K562 (cell line): Measurements from ENCODE around the gene AFF2. TPM values are rescaled to one million over a fixed set of nuclear protein-coding genes. Genes with fewer than 3 reads are reported as not detected.

Experiments
- ATAC-seq: fragments of 200-7000 bp; cut with Tn5 transposase; 3 replicates; pipeline ENCODE4 v1.9.1; 2020; ENCODE audit warnings: moderate library complexity
- BruUV-seq: library from RNA; stranded (reverse); fragments of 400-500 nt; replicated peaks from 2 replicates; lab custom pipeline; 2021; lab: Mats Ljungman, UMichigan
- CTCF ChIA-PET: fragments of 300-600 bp; formaldehyde crosslinking; extraction: SDS; loops from one replicate; lab custom pipeline; 2021; ENCODE audit warnings: low intra/inter-chr PET ratio; lab: Yijun Ruan, JAX
- POLR2A ChIA-PET: fragments of 300-600, 350-650 bp; sonication (Branson Sonifier 250); formaldehyde crosslinking; extraction: SDS; loops from one replicate; lab custom pipeline; 2021; ENCODE audit warnings: antibody characterized with exemption, inconsistent platforms; lab: Yijun Ruan, JAX
- DNase-seq, 4 experiments: peaks; one replicate each; pipeline versions ENCODE4 v3.0.0 to v3.0.0-alpha.2; 2011 to 2018; ENCODE audit warnings: low spot score in 3 of 4, mixed read lengths in 3 of 4; ENCODE audit errors: extremely low read depth in 1 of 4
- FAIRE-seq: peaks from 2 replicates; lab custom pipeline; 2011; peaks lifted over from hg19 to GRCh38; lab: Jason Lieb, UNC
- H2AFZ ChIP-seq: 2 replicates; pipeline ENCODE4 v1.6.0; 2011; ENCODE audit warnings: low read depth, low read length, control low read depth, inconsistent platforms
- H3K27ac ChIP-seq: fragments of 200-600 bp; 3 replicates; pipeline ENCODE4 v1.8.0; 2011; ENCODE audit warnings: low read depth, mild to moderate bottlenecking, control low read depth, inconsistent platforms, low read length, moderate library complexity, mixed read lengths; ENCODE audit errors: extremely low read depth
- H3K27me3 ChIP-seq, 2 experiments: fragments of 300-600 bp in 1 of 2; 2 replicates in 1 of 2; 3 replicates in 1 of 2; pipeline versions ENCODE4 v1.6.0 to v1.8.0; 2011; ENCODE audit warnings: inconsistent platforms in 2 of 2, low read length in 2 of 2, mild to moderate bottlenecking in 1 of 2, mixed read lengths in 1 of 2, moderate library complexity in 1 of 2; ENCODE audit not compliant: control insufficient read depth in 2 of 2, insufficient read depth in 2 of 2
- H3K36me3 ChIP-seq: fragments of 300-600 bp; 3 replicates; pipeline ENCODE4 v1.8.0; 2011; ENCODE audit warnings: mild to moderate bottlenecking, low read length, inconsistent platforms; ENCODE audit not compliant: control insufficient read depth, insufficient read depth
- H3K4me1 ChIP-seq, 2 experiments: fragments of 200-600 bp in 1 of 2; replicated peaks in 1 of 2; 2 replicates in 1 of 2; 3 replicates in 1 of 2; pipeline versions ENCODE4 v1.5.1 to v1.8.0; 2011; ENCODE audit warnings: inconsistent platforms in 2 of 2, low read length in 2 of 2, mild to moderate bottlenecking in 1 of 2, mixed read lengths in 1 of 2, moderate library complexity in 1 of 2; ENCODE audit not compliant: control insufficient read depth in 2 of 2, insufficient read depth in 2 of 2
- H3K4me2 ChIP-seq: 2 replicates; pipeline ENCODE4 v1.6.1; 2011; ENCODE audit warnings: low read length, control low read depth, inconsistent platforms, mixed read lengths; ENCODE audit not compliant: insufficient read depth
- H3K4me3 ChIP-seq: fragments of 200-600 bp; sonication (generic), shearing (Covaris generic); 2 replicates; pipeline ENCODE4 v1.5.1; 2016; ENCODE audit warnings: control low read depth, inconsistent platforms
- H3K79me2 ChIP-seq: fragments of 200-600 bp; 3 replicates; pipeline ENCODE4 v1.8.0; 2011; ENCODE audit warnings: low read length, inconsistent platforms; ENCODE audit not compliant: control insufficient read depth, insufficient read depth
- H3K9ac ChIP-seq, 2 experiments: 2 replicates each; pipeline versions ENCODE4 v1.6.0 to v1.6.1; 2011; ENCODE audit warnings: low read depth in 2 of 2, low read length in 2 of 2, control low read depth in 1 of 2, inconsistent platforms in 1 of 2, mild to moderate bottlenecking in 1 of 2, mixed read lengths in 1 of 2; ENCODE audit not compliant: insufficient read depth in 1 of 2
- H3K9me1 ChIP-seq: one replicate; pipeline ENCODE4 v1.6.0; 2011; ENCODE audit warnings: inconsistent platforms, mild to moderate bottlenecking, low read length, moderate library complexity; ENCODE audit not compliant: control insufficient read depth, insufficient read depth
- H3K9me3 ChIP-seq: replicated peaks from 2 replicates; pipeline ENCODE4 v1.5.1; 2011; ENCODE audit warnings: low read depth, low read length, inconsistent platforms; ENCODE audit not compliant: control insufficient read depth, insufficient read depth
- H4K20me1 ChIP-seq: replicated peaks from 2 replicates; pipeline ENCODE4 v1.6.1; 2011; ENCODE audit warnings: low read length, inconsistent platforms, mixed read lengths; ENCODE audit not compliant: control insufficient read depth, insufficient read depth
- ATF2 ChIP-seq: sonication (generic); formaldehyde crosslinking; IDR thresholded peaks from 2 replicates; pipeline ENCODE4 v1.8.1; 2022; ENCODE audit warnings: missing genetic modification reagents
- CLOCK ChIP-seq: fragments of 250-450 bp; sonication (Bioruptor Pico); IDR thresholded peaks from 2 replicates; pipeline ENCODE4 v1.4.0; 2020; ENCODE audit warnings: mild to moderate bottlenecking, moderate library complexity, borderline replicate concordance
- DDX20 ChIP-seq: fragments of 450-650 bp; IDR thresholded peaks from 2 replicates; pipeline ENCODE4 v1.6.1; 2016; ENCODE audit warnings: missing genetic modification characterization, low read depth, mild to moderate bottlenecking, missing compliant biosample characterization, moderate library complexity
- FOXM1 ChIP-seq, 2 experiments: fragments of 450-650 bp in 1 of 2; sonication (generic) in 1 of 2; formaldehyde crosslinking in 1 of 2; IDR thresholded peaks; 2 replicates each; pipeline versions ENCODE4 v1.6.1 to v1.9.0; 2017 to 2022; ENCODE audit warnings: low read depth in 2 of 2, mild to moderate bottlenecking in 2 of 2, missing genetic modification reagents in 1 of 2, moderate library complexity in 1 of 2
- GATA2 ChIP-seq: sonication (generic); formaldehyde crosslinking; IDR thresholded peaks from 2 replicates; pipeline ENCODE4 v1.4.0; 2020; ENCODE audit warnings: mild to moderate bottlenecking, missing genetic modification reagents
- NBN ChIP-seq: fragments of 450-650 bp; IDR thresholded peaks from 2 replicates; pipeline ENCODE4 v1.6.1; 2016; ENCODE audit warnings: low read depth, mild to moderate bottlenecking
- NRF1 ChIP-seq, 2 experiments: fragments of 450-650 bp; IDR thresholded peaks in 1 of 2; conservative IDR thresholded peaks in 1 of 2; 2 replicates each; pipeline ENCODE4 v1.6.1; 2014; ENCODE audit warnings: mild to moderate bottlenecking in 2 of 2
- POLR2G ChIP-seq: fragments of 200-400 bp; formaldehyde crosslinking; IDR thresholded peaks from 2 replicates; pipeline ENCODE4 v1.6.1; 2017; ENCODE audit warnings: low read depth, mild to moderate bottlenecking, antibody characterized with exemption, low read length, moderate library complexity
- SAFB2 ChIP-seq: fragments of 200-400 bp; formaldehyde crosslinking; IDR thresholded peaks from 2 replicates; pipeline ENCODE4 v1.6.1; 2018; ENCODE audit warnings: borderline replicate concordance, low read length, low read depth, moderate library complexity; ENCODE audit not compliant: severe bottlenecking
- TCF3 ChIP-seq: sonication (generic); formaldehyde crosslinking; IDR thresholded peaks from 2 replicates; pipeline ENCODE4 v1.4.0; 2020; ENCODE audit warnings: mild to moderate bottlenecking, missing genetic modification reagents
- ZEB2 ChIP-seq: fragments of 450-650 bp; IDR thresholded peaks from 2 replicates; pipeline ENCODE4 v1.6.1; 2016
- ZNF696 ChIP-seq: fragments of 250-450 bp; sonication (Bioruptor Pico); conservative IDR thresholded peaks from 2 replicates; pipeline ENCODE4 v1.4.0; 2020; ENCODE audit warnings: mild to moderate bottlenecking, moderate library complexity
- ZNF717 ChIP-seq: fragments of 250-450 bp; sonication (Bioruptor Pico); IDR thresholded peaks from 2 replicates; pipeline ENCODE4 v1.5.0; 2021
- WGBS: fragments of 100-300 bp; shearing (Covaris generic); methylation state at CpG from one replicate; pipeline ENCODE4 v1.1.6; 2016; ENCODE audit warnings: low coverage, mixed read lengths; ENCODE audit not compliant: insufficient coverage; ENCODE audit errors: missing lambda C conversion rate; 5-methylcytosine and 5-hydroxymethylcytosine counted together
- in situ Hi-C: fragments of 300-500 bp; cut with MboI; formaldehyde crosslinking; loops from 4 replicates; pipeline ENCODE4 v1.15.0; 2018; ENCODE audit warnings: inconsistent platforms, mixed read lengths
- intact Hi-C: fragments of 100-400 bp; cut with micrococcal nuclease; formaldehyde crosslinking; loops from 2 replicates; pipeline ENCODE4 v1.14.2; 2022
- polyA plus RNA-seq, 8 experiments: library from polyadenylated mRNA; depleted of rRNA in 4 of 8; stranded (reverse) in 5 of 8; unstranded in 3 of 8; fragments of >200 nt; fragmentation: Nextera tagmentation in 2 of 8; fragmentation: Illumina TruSeq in 1 of 8; extraction: Ambion mirVana in 2 of 8; extraction: Trizol in 1 of 8; gene quantifications; 2 replicates each; pipeline versions ENCODE4 v1.2.1 to v1.2.3, GENCODE V29; 2011 to 2014; ENCODE audit warnings: inconsistent platforms in 1 of 8, missing spikeins in 1 of 8
- total RNA-seq, 7 experiments: library from RNA; depleted of rRNA in 6 of 7; stranded (reverse); fragments of >200 nt in 6 of 7; fragmentation: Illumina TruSeq in 2 of 7; extraction: Trizol in 2 of 7; gene quantifications; 2 replicates each; pipeline versions ENCODE4 v1.2.1 to v1.2.3, GENCODE V29; 2011 to 2021; ENCODE audit warnings: low replicate concordance in 1 of 7

The AFF2 gene
- total and polyA plus RNA-seq, 9 of the 15 experiments (the other 6 are each of a cell fraction or from before 2014, with no cell fraction given), result 0.01 to 0.20 (median 0.07) TPM

GRCh38 chrX:148956352-148956751 is 455.9 kb downstream of the AFF2 start:
- H3K9me3 ChIP-seq, result no peaks in the 10 kb centered on the region
- DNase-seq, result no peak
- no peak overlapping the region for H3K27ac ChIP-seq
- no peaks in the 10 kb centered on the region for H3K36me3 ChIP-seq
- no peaks in the 10 kb centered on the region for H3K4me1 ChIP-seq
- no peaks in the 10 kb centered on the region for H3K79me2 ChIP-seq
- TF ChIP-seq NRF1 (conservative IDR thresholded peaks at IDR 0.05 in 1 of 2, IDR thresholded peaks at IDR 0.05 in 1 of 2) (no peak), DDX20 (tag) (no peak), FOXM1 (IDR thresholded peaks at IDR 0.05; ENCODE audit: low read depth) (no peak), FOXM1 (CRISPR knock-in tag; IDR thresholded peaks at IDR 0.05; ENCODE audit: low read depth) (no peak), SAFB2 (no peak), ZNF696 (CRISPR knock-in tag) (no peak), GATA2 (CRISPR knock-in tag) (no peak), CLOCK (CRISPR knock-in tag) (no peak), ATF2 (CRISPR knock-in tag) (no peak), ZNF717 (no peak), NBN (no peak), TCF3 (CRISPR knock-in tag) (no peak), ZEB2 (no peak), POLR2G (no peak)
- TF ChIP-seq, all 486 proteins: peak for 0
- no TSS peak for BruUV-seq
- intact Hi-C loops (no loop called here), in situ Hi-C loops (no loop called here)
- no peaks in the 10 kb centered on the region for H3K27me3 ChIP-seq
- FAIRE-seq (no peak), ATAC-seq (no peak)
- H3K4me2 ChIP-seq, result no peak overlapping the region
- no peaks in the 10 kb centered on the region for H3K9me1 ChIP-seq
- H3K9ac ChIP-seq, result no peak overlapping the region
- H2AFZ ChIP-seq, result no peak overlapping the region
- 6% methylated on average over 3 of the region's 3 CpGs for WGBS
- H3K4me3 ChIP-seq, result no peak overlapping the region
- ChIA-PET CTCF (no interaction called here), POLR2A (no interaction called here)
- H4K20me1 ChIP-seq, result no peaks in the 10 kb centered on the region
